H1 (cell line): ENCODE data around the gene ALKBH7. TPM values are rescaled to one million over a fixed set of nuclear protein-coding genes. Genes with fewer than 3 reads are reported as not detected.

Experiments used
- CHD1 ChIP-seq: IDR thresholded peaks from 2 replicates; pipeline ENCODE4 v1.6.1; 2012; ENCODE audit warnings: low read depth, low read length, improper control_type of control experiment
- SP4 ChIP-seq: IDR thresholded peaks from 2 replicates; pipeline ENCODE4 v1.6.1; 2012; ENCODE audit warnings: low read length, inconsistent platforms
- polyA plus RNA-seq, 7 experiments: library from polyadenylated mRNA; depleted of rRNA in 3 of 7; stranded (reverse) in 5 of 7; unstranded in 2 of 7; fragments of >200 nt in 5 of 7; fragments of 200-250 nt in 2 of 7; gene quantifications; 1 replicate in 5 of 7; 2 replicates in 1 of 7; 4 replicates in 1 of 7; pipeline versions ENCODE4 v1.2.1 to v1.2.3, GENCODE V29; 2011 to 2013; ENCODE audit warnings: missing spikeins in 2 of 7, mixed read lengths in 2 of 7
- total RNA-seq: library from RNA; stranded (reverse); fragmentation: NEBNext Ultra II Directional; extraction: Animal tissue kit (Norgen Biotek cat#: 25700); gene quantifications from 2 replicates; pipeline ENCODE4 v1.2.1, GENCODE V29; 2021

Gene ALKBH7
- total and polyA plus RNA-seq, 2 of the 8 experiments (the other 6 are each of a cell fraction or from before 2014, with no cell fraction given): 66.3 to 100 TPM

DNA sequence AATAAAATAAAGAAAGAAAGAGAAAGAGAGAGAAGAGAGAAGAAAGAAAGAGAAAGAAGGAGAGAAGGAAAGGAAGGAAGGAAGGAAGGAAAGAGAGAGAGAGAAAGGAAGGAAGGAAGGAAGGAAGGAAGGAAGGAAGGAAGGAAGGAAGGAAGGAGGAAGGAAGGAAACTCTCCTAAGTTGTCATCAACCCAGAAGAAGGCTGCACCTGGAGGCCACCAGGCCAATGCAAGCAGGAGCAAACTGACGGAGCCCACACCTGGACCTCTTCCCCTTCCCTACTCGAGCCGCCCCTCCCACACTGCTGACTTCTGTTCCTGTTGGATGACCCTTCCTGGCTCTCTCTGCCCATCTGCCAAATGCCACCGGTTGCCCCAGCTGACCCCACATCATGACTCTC, 47.8 kb upstream of the ALKBH7 start (continued):
- TF ChIP-seq SP4 (no peak), CHD1 (no peak)
- TF ChIP-seq, all 59 proteins: peak for 0
